ENCODE measurements around the gene SLC22A23.

DNA sequence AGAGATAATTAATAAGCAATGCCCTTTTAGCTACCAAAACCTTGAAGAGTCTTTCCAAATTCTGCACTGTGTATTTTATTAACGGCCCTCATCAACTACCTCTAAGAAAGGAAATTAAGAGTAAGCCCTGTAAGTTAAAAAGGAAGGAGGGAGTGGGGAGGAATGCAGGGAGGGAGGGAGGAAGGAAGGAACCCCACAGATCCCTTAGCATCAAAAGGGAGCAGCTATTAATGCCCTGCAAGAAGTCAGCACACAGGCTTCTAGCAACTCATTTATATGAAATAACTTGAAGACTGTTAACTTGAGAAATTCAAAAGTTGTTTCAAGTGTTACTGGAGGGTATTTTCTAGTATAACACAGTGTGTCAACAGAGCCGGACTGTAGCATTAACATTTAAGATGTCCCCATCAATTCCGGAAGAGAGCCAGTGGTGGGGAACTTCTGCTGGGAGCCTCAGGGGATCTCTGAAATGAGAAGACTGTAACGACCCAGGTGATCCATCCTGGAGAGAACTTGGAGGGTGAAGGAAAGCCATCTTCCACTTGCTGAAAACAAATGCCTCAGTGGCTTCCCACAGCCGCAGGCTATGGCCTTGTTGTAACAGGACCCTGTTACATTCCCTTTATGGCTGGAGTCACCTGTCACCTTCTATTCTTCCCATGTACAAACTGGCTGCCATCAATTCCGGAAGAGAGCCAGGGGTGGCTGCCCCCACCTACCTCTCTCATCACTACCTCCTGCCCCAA, 33.2 kb downstream of the SLC22A23 start:
- no peak for TF ChIP-seq POLR2A (IDR thresholded peaks at IDR 0.05)
- TF ChIP-seq, protein P1, sequence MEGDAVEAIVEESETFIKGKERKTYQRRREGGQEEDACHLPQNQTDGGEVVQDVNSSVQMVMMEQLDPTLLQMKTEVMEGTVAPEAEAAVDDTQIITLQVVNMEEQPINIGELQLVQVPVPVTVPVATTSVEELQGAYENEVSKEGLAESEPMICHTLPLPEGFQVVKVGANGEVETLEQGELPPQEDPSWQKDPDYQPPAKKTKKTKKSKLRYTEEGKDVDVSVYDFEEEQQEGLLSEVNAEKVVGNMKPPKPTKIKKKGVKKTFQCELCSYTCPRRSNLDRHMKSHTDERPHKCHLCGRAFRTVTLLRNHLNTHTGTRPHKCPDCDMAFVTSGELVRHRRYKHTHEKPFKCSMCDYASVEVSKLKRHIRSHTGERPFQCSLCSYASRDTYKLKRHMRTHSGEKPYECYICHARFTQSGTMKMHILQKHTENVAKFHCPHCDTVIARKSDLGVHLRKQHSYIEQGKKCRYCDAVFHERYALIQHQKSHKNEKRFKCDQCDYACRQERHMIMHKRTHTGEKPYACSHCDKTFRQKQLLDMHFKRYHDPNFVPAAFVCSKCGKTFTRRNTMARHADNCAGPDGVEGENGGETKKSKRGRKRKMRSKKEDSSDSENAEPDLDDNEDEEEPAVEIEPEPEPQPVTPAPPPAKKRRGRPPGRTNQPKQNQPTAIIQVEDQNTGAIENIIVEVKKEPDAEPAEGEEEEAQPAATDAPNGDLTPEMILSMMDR (IDR thresholded peaks at IDR 0.05) = no peak
- TF ChIP-seq POLR2AphosphoS5 (IDR thresholded peaks at IDR 0.05) = no peak
- no peak for TF ChIP-seq EP300 (IDR thresholded peaks at IDR 0.05)

All from gastroesophageal sphincter (tissue), 3 donors.